ENCODE measurements around the gene PGAP3.

Gene PGAP3

GRCh38 chr17:39696731-39697130 lies 8.9 kb upstream of the PGAP3 start:
- DNase-seq (ENCODE audit: low read depth) = no peak

DNA sequence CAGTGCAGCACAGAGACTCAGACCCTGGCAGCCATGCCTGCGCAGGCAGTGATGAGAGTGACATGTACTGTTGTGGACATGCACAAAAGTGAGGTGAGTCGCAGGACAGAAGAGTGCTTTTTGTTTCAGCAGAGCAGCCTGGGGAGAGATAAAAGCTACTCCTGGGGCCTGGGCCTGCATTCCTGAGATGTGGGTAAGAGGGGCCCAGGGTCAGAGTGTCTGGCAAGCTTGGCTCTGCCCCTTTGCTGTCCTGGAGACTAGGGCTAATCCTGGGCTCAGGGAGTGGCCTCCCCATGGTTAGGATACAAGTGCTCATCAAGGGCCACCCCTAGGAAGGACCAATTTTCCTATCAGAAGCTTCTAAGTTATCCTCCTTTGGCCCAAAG lies 7.2 kb upstream of the PGAP3 start:
- no peak for DNase-seq (ENCODE audit: low read depth)

GRCh38 chr17:39694593-39694992 lies 6.7 kb upstream of the PGAP3 start:
- no peak for DNase-seq (ENCODE audit: low read depth)

DNA sequence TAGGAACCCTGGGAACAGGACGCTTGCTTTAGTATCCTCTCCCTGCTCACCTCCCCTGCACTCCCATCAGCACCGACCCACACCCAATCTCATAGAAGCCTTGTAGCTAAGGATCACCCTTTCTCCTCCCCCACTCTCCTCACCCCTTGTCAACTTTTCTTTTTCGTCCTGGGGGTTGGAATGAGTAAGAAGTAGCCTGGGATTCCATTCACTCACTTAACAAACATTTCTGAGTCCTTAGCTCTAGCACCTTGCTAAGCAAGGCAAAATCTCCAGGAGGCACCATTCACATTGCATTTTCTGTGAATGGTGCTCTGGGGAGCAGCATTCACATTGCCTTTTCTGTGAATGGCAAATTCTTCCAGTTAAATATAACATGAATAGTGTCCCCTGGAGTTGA lies 1.1 kb upstream of the PGAP3 start:
- no peak for DNase-seq (ENCODE audit: low read depth)

- DNase-seq (ENCODE audit: low read depth) = no peak
Measured at GRCh38 chr17:39688475-39688835, 598 bp upstream of the PGAP3 start.

DNA sequence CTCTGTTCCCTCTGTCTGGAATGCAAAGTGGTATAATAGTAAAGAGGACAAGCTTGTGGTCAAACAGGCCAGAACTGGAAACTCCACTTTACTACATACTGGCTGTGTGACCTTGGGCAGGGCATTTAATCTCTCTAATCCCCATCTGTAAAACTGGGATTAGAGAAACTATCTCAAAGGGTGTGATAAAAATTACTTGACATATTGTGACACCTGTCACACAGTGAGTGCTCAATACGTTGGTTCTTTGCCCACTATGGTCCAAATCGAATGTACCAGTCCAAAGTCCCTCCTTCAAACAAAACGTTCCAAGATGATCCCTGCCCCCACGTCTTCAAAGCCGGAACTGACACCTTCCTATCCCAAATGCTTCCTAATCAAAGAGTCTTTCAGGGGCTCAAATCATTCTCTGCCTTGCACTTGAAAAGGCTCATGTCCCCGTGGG lies 734 bp downstream of the PGAP3 start:
- no peak for DNase-seq (ENCODE audit: low read depth)

- no peak for DNase-seq (ENCODE audit: low read depth)
Measured at GRCh38 chr17:39684369-39685192, 3.3 kb downstream of the PGAP3 start.

DNA sequence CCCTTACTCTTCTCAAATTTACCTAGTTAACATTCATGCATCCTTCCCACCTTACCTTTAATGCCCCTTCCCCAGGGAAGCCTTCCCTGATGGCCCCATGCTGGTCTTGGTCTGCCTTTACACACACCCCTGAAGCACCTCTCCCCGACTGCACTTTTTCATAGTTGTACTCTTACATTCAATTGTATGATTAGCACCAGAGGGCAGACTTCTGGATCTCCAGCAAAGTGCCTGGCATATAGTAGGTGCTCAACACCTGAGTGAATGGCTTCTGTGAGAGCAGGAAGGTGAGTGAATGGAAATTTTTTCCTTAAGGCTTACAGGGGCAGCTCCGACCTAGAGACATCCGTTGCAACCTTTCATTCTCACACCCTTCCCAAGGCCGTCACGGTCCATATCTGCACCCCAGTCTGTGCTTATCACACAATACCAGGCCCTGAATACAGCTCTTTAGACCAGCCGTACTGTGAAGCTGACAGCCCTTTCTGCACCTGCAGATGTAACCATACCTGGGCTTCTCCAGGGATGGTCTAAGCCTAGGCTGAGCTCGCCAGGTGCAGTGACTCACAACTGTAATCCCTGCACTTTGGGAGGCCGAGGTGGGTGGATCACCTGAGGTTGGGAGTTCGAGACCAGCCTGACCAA lies 4.4 kb downstream of the PGAP3 start:
- DNase-seq (ENCODE audit: low read depth) = no peak

DNA sequence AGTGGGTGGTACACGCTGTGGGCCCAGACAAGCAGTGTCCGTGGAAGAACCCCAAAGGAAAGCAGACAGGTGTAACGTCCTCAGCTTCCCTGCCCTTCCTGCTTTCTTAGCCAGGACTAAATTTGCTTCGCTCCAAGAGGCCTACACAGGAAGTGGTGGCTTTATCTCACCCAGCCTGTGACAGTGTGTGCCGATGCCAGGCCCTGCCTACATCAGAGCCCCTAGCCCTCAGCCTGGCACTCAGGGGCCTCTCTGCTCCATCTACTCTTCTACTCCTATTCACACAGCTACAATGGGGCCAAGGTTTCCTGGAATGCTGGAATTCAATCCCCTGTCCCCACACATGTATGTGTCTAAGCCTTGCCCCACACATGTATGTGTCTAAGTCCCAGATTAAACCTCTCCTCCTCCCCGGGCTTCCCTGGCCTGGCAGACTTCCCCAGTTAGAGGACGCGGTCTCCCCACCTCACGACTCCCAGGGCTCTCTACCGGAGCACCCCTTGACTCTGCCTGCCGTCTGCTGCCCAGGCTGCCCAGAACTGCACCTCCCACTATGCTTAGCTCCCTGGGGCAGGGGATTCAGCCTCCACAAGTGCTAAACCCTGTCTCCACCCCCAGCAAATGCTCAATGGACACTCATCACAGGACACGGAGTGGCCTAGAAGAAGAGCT lies 8.2 kb downstream of the PGAP3 start:
- no peak for DNase-seq (ENCODE audit: low read depth)

DNA sequence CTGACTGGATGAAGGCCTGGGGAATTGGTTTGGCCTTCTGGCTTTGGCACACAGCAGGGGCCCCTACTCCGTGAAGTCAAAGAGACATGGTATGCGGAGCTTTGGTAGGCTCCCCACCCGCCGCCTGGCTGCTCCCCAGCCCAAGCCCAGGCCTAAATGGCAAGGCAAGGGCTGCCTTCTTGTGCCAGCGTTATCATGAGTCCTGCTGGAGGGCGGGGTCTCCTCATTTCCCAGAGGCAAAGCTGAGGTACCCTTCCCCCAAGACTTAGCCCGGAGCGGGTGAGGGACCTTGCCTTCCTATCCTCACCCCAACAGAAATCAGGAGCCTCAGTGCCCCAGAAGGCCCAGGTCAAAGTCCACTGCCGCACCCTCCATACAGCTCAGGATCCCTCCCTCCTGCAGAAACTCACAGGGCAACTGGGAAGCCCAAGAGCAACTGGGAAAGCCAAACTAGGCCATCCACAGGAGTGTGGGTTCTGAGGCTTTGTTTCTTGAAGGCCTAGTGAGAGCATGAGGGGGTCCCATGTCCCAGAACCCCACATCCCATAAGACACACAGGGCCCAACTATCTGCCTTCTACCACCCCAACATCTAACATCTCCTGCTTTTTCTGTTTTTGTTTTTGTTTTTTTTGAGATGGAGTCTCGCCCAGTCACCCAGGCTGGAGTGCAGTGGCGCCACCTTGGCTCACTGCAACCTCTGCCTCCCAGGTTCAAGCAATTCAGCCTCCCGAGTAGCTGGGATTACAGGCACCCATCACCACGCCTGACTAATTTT lies 9.3 kb downstream of the PGAP3 start:
- no peak for DNase-seq (ENCODE audit: low read depth)

DNA sequence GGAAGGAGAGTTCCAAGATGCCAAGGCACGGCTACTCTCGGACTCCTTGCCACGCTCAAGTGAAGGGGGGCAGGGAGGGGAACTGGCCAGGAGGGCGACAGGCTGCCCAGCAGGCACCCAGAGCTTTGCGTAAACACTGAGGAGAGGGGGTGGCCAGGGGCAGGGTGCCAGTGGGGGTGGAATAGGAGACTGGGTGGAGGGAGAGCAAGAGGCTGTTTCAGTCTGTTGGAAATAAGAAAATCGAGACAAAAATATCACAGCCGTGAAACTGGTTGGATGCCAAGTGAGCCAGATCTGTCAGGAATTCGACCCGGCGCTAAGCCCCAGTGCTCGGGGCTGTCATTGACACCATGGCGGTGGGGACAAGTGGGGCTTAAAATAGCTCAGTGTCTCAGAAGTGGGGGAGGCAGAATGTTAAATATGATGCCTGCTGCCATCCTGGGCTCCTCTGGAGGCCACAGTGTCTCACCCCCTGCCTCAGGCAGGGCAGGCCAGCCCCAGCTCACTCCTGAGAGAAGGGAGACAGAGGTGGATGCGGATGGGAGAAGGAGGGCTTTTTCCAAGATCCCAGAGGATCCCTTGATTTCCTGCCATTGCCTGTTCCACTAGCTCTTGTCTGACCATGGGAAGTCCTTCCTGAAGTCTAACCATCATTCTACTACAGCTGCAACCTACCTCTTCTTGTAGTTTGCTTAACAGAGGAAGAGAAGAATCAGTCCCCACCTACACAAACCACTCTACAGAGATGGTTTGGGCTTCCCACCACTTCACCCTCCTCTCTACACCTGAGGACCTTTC lies 10.1 kb downstream of the PGAP3 start:
- no peak for DNase-seq (ENCODE audit: low read depth)

DNA sequence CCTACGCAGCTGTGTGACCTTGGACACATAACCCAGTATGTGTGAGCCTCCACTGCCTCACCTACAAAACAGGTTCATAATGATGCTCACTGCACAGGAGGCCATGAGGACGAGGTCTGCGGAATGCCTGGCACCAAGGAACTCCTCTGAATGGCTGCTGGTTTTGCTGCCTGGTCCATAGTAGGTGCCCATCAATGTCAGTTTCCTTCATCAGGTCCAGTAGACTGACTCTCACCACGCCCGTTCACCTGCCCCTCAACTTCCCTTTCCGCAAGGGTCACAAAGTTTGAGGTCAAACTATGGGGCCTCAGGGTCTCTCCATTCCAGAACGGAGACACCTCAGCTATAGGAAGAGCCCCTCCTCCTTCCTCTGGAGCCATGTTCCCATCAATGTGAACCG lies 10.8 kb downstream of the PGAP3 start:
- no peak for DNase-seq (ENCODE audit: low read depth)

DNA sequence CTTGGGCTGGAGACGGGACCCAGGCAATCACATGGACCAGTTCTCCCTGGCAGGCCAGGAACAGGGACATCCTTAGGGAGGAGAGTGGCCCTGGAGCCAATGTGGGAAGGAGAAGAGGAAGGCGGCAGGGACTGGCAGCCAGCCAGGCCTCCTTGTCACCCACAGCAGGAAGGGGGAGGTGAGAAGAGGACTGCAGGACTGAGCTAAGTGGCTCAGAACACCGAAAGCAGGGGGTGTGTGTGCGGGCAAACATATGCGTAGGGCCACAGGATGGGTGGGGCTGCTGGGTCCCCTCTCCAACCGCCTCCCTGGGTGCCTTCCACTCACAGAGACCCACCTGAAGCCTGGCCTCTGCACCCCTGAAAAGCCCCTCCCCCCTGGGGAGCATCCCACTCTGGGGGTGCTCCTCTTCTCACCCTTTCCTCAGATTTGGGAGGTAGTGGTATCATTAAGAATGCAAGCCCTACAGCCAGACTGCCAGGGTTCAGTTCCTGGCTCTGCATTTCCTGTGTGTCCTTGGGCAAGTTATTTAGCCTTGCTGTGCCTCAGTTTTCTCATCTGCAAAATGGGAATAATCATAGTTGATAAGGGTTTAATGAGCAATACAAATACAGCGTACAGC lies 11.5 kb downstream of the PGAP3 start:
- DNase-seq (ENCODE audit: low read depth) = no peak

- DNase-seq (ENCODE audit: low read depth) = no peak
Measured at GRCh38 chr17:39675390-39676082, 12.3 kb downstream of the PGAP3 start.

- no peak for DNase-seq (ENCODE audit: low read depth)
Measured at GRCh38 chr17:39674702-39675389, 13.0 kb downstream of the PGAP3 start.

DNA sequence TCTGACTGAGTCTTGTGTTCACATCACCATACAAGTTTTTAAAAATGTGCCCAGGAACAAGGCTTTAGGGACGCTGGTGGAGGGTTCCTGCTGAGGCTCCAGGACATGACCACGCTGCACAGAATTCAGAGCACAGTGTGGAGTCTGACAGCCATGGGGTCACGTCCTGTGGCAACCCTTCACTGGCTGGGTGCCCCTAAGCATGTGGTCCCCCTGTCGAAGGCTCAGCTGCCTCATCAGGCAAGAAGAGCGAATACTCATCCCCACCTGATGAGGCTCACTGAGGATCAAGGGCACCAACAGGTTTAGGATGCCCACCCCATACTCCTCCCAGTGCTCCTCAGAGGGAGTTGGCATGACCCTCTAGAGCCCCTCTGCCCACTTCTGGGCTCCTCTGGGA lies 13.7 kb downstream of the PGAP3 start:
- no peak for DNase-seq (ENCODE audit: low read depth)

DNA sequence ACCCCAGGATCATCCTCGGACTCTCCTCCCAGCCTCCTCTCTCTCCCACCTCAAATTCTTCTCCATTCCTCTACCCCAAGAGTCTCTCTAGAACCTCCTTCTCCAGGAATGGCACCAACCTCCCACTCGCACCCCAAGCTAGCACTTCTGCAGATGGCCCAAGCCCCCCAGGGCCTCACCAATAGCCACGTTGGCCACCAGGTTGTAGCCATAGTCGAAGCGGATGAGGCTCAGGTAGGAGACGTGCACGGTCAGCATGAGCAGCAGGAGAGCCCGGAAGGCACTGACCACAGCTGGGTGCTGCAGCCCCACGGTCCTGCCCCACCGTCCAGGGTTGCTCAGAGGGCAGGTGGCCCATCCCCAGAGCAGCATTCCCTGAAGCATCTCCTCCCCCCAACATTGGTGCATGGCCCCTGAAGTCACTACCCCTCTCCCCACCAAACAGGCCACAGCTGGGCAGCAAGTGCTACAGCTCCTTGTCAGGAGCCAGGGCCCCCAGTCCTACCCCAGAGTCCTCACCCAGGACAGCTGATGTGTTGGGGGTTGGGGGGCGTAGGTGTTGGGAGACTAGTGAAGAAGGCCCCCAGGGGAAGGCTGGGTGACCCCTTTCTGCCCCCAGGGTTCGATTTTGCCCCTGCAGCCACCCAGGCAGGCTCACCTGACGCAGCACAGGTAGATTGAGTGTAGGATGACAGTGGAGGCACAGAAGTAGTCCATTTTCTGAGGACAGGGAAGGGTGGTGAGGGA lies 14.3 kb downstream of the PGAP3 start:
- no peak for DNase-seq (ENCODE audit: low read depth)

DNA sequence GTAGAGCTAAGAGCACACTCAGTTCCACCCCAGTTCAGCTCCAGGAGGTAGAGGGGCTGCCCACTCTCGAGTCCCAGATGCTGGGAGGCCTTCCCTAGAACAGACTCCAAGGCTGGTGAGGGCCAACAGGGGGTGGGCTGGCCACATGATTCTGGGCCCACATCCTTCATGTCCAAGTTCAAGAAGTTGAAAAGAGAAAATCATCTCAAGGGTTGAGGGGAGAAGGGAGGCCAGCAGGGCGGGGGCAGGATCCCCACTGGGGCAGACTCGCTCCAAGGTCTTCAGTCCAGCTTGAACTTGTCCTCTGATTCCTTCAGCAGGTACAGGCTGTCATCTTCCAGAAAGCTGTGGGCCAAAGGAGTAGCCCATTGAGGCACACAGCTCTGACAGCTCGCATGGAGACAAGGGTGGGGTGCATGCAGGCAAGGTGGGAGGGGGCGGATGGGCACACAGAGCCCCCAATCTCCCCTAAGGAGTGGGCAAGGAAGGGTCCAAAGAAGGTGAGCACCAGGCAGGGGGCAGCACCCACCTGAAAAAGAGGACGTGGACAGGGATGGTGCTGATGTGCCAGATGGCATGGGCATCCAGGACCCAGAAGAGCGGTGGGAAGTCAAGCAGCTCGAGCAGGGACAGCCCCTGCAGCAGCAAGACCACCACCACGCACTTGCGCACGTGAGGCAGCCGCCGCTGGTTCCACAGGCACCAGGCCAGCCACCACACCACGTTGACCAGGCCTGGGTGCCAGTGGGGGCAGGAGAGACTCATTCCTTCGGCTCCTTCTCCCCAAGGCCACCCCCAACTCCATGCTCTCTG lies 15.1 kb downstream of the PGAP3 start:
- DNase-seq (ENCODE audit: low read depth) = no peak

All from stimulated activated CD8-positive, alpha-beta memory T cell treated with anti-CD3 and anti-CD28 coated beads, Interleukin-15, amount 100 ng/mL, for 1 hour (primary cell).